HG02852 (cell line): ENCODE results near the gene NRN1.
"Not testable (repeated sequence)": the region's sequence is repeated elsewhere in the genome, so short reads cannot be mapped to it uniquely, and the experiment has no call there.

Experiments used
- ATAC-seq: cut with Tn5 transposase; IDR thresholded peaks from one replicate; pipeline ENCODE4 v1.9.1; 2021; ENCODE audit warnings: mild to moderate bottlenecking, moderate library complexity; ENCODE audit not compliant: unreplicated experiment

NRN1 gene

DNA sequence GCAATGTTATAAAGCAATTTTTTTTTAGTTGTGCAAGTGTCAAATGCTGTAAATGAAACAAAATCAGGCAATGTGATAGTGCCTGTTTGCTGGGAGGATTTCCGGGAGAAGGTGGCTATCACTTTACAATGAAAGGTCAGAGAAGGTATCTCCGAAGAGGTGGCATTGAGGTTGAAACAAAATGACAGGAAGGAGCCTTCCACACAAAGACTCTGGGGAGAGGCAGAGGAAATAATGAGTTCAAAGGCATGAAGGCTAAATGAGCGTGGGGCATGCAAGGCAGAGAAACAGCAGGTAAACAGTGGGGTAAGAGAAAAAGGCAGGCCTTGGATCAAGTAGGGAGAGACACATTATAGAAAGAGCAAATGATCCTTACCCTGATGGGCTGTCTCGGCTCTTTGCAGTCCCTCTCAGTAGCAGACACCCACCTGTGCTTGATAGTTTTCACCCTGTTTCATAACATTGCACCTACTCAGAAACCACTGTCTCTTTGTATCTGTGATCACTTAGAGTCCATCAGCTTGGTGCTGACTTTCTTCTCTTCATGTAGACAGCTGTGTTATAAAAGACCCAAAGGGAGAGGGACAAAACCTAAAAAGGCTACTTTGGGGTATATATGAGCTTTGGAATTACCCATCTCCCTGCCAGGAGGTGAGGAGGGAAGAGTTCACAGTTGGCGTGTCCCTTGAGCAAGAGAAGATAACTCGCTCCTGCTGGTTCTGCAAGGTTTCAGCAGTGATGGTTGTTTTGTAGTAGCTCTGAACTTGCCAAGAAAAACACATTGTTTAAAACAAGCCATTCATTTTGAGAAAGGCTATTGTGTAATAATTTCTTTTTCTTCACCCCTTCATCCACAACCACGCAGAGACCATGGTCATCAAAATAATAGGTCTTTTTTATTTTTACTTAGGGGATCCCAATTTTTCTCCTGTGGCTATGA, 22.3 kb downstream of the NRN1 start:
- ATAC-seq: no peak

GRCh38 chr6:5981126-5982026, 25.3 kb downstream of the NRN1 start:
- ATAC-seq: no peak

DNA sequence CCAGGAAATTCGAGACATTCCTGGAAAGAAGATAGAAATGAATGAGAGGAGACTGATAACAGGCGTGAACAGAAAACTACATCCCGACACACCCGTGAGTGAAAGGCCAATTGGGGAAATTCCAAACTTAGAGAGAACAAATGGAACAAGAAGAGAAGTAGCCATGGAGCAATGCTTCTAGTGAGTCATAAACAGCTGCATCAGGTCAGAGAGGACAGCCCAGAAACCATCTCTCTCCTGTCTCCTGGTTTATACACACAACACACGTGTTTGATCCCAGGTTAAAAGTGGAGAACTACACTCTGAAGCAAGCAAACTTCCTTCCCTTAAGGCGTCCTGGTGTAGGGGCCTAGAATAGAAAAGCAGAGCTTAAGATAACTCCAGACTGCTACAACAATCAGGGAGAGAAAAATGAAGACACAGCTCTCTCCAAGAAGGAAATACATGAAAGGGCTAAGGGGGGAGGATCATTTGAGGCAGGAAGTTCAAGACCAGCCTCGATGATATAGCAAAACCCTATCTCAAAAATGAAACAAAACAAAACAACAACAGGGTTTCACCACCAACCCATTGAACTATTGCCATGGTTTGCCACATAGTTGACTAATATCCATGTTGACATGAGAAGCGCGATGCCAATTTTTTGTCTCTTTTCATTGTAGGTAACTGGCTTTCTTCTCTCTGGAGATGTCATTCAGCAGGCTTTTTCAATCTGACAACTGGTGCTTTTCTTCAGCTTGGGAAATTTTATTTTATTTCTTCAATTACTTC, 26.9 kb downstream of the NRN1 start:
- ATAC-seq: no peak

GRCh38 chr6:5976811-5977210, 29.9 kb downstream of the NRN1 start:
- ATAC-seq: no peak

GRCh38 chr6:5968817-5969734, 37.6 kb downstream of the NRN1 start:
- ATAC-seq: no peak

- not testable (repeated sequence) for ATAC-seq
Measured at GRCh38 chr6:5968036-5968435, 38.7 kb downstream of the NRN1 start.

- ATAC-seq: no peak
Measured at GRCh38 chr6:5967594-5967993, 39.1 kb downstream of the NRN1 start.

DNA sequence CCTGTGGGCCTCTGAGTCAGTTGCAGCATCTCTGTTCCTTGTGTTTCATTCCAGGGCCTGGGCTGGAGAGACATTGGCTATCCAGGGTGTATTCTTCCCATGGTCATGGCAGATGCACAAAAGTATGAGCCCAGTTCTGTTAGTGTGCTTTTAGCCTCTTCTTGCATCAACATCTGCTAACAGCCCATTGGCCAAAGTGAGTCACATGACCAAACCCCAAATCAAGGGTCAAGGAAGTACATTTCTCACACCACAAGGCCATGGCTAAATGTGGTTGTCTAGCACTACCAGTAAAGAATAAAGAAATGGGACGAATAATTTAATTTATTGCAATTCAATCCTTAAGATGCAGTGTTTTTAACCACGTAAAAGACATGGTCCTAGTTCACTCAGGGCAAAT, 43.9 kb downstream of the NRN1 start:
- no peak for ATAC-seq

DNA sequence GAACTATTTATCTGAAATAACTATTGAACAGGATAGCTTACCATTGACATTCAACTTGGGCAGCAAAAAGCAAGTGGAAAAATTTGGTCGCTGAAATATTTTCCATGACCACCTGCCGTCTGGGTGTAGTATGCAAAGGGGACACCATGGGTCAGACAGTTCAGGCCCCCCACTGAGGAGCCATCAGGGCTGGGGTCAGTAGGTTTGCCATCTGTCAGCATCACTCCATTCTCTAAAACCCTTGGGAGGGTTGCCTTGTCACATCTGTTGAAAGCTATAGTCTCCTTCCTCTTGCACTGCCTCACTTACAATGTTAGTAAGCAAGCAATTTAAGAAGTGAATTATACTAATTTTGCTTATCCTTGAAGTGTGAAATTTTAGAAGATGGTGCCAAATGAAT, 44.9 kb downstream of the NRN1 start:
- no peak for ATAC-seq

DNA sequence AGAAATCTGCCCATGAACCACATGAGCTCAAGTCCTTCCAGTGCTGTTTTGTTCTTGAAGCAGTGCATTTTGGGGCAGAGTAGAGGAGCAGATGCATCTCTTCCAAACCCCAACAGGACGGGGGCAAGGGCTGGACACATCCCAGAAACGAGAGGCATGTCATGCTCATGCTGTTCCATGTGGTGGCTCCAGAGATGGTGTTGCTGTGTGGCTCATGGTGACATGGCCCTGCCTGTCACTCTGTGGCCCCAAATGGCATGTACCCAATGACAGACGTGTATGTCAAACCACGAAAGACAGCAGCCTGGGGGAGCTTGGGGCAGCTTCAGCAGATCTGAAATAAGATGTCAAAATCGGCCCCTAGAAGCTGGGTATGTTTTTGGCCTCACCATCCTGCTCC, 46.3 kb downstream of the NRN1 start:
- ATAC-seq: no peak

GRCh38 chr6:5958921-5959320, 47.8 kb downstream of the NRN1 start:
- ATAC-seq: no peak

DNA sequence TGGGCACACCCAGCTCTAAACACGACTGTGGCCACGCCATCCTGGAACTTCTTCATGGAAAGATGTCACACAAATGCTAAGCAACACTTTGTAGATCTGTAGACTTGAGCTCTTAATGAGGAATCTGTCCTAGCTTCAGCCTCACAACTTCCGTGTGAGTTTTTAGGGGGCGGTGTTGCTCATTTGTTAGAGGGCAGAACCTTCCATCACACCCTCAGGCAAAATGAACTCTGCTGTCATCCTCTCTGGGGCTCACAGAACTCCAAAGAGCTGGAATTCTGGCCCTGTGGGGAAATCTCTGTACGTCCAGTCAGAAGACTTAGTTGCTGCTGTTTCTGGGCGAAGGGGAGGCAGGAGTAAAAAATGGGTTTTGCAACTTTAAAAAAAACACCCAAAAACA, 49.8 kb downstream of the NRN1 start:
- ATAC-seq: no peak

DNA sequence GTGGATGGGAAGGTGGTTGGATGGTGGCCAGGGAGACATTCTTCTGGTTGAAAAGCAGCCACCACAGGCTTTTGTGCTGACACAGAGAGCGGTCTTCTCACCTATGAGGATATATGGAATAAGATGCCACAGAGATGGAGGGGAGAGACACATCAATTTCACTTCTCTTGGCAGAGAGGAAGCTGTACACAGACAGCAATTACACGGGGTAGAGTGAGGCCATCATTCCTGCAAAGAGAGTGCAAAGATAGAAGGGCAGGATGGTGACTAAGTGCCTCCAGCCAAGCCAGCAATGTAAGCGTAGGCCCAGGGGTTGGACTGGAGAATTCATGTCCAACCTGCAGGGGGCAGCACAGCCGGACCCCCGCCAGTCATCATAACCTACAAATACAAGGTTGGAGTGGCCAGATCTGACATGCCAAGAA, 56.4 kb downstream of the NRN1 start:
- ATAC-seq: no peak
